Peyer's patch (tissue), 4 donors: ENCODE results near the gene RPS23.

Experiments used
- POLR2A ChIP-seq, 2 donors: fragments of 450-650 bp; IDR thresholded peaks; one replicate each; pipeline ENCODE4 v1.5.1; 2017; ENCODE audit warnings: antibody characterized with exemption in 2 of 2, mild to moderate bottlenecking in 2 of 2, moderate library complexity in 2 of 2
- TF ChIP-seq, protein P1 (sequence below), 6 experiments: fragments of 450-650 bp in 4 of 6; fragments of 200-600 bp in 2 of 6; sonication (generic) in 1 of 6; IDR thresholded peaks; one replicate each; pipeline ENCODE4 v1.5.1; 2017 to 2019; ENCODE audit warnings: antibody characterized with exemption in 6 of 6, mild to moderate bottlenecking in 3 of 6, moderate library complexity in 1 of 6

DNA sequence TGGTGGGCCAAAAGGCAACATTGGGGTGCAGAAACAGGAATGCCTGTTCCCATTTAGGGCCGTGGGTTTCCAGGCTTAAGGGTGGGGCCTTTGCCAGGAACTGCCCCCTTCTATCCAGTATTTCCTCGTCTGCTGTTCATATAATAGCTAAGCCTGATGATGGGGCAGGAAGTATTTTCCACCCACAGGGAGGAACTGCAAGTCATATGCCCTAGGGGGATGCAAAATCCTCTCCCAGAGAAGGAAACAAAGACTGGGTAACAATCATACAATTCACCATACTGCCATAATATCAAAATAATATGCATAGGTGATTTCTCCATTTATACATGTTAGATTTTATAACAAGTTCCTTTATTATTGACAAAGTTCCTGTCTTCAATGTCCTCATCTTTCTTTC is 20.5 kb upstream of the RPS23 start:
- TF ChIP-seq, protein P1, sequence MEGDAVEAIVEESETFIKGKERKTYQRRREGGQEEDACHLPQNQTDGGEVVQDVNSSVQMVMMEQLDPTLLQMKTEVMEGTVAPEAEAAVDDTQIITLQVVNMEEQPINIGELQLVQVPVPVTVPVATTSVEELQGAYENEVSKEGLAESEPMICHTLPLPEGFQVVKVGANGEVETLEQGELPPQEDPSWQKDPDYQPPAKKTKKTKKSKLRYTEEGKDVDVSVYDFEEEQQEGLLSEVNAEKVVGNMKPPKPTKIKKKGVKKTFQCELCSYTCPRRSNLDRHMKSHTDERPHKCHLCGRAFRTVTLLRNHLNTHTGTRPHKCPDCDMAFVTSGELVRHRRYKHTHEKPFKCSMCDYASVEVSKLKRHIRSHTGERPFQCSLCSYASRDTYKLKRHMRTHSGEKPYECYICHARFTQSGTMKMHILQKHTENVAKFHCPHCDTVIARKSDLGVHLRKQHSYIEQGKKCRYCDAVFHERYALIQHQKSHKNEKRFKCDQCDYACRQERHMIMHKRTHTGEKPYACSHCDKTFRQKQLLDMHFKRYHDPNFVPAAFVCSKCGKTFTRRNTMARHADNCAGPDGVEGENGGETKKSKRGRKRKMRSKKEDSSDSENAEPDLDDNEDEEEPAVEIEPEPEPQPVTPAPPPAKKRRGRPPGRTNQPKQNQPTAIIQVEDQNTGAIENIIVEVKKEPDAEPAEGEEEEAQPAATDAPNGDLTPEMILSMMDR (IDR thresholded peaks at IDR 0.05), result no peak
- TF ChIP-seq POLR2A (IDR thresholded peaks at IDR 0.05), result no peak
